HG03135 (cell line): ENCODE measurements around the gene XG.
"Not testable (repeated sequence)": the region's sequence is repeated elsewhere in the genome, so short reads cannot be mapped to it uniquely, and the experiment has no call there.

Experiments used
- ATAC-seq: cut with Tn5 transposase; IDR thresholded peaks from one replicate; pipeline ENCODE4 v1.9.1; 2021; ENCODE audit warnings: mild to moderate bottlenecking, moderate library complexity; ENCODE audit not compliant: unreplicated experiment

XG gene

GRCh38 chrX:2774776-2775175, 22.9 kb downstream of the XG start:
- ATAC-seq = no peak

- ATAC-seq = not testable (repeated sequence)
Measured at GRCh38 chrX:2780472-2781225, 28.8 kb downstream of the XG start.

GRCh38 chrX:2781226-2781571, 29.4 kb downstream of the XG start:
- no peak for ATAC-seq

GRCh38 chrX:2781698-2782097, 29.9 kb downstream of the XG start:
- ATAC-seq = no peak

GRCh38 chrX:2782171-2782570, 30.3 kb downstream of the XG start:
- ATAC-seq = no peak

GRCh38 chrX:2782778-2783177, 30.9 kb downstream of the XG start:
- no peak for ATAC-seq

- ATAC-seq = no peak
Measured at GRCh38 chrX:2784026-2784425, 32.2 kb downstream of the XG start.

GRCh38 chrX:2785538-2785937, 33.7 kb downstream of the XG start:
- no peak for ATAC-seq

GRCh38 chrX:2788980-2789379, 37.1 kb downstream of the XG start:
- no peak for ATAC-seq

GRCh38 chrX:2789569-2789968, 37.7 kb downstream of the XG start:
- no peak for ATAC-seq

- ATAC-seq = no peak
Measured at GRCh38 chrX:2793752-2794151, 41.9 kb downstream of the XG start.

GRCh38 chrX:2794336-2794735, 42.5 kb downstream of the XG start:
- no peak for ATAC-seq

- ATAC-seq = not testable (repeated sequence)
Measured at GRCh38 chrX:2796808-2797207, 45.0 kb downstream of the XG start.

- no peak for ATAC-seq
Measured at GRCh38 chrX:2799369-2799768, 47.5 kb downstream of the XG start.

- ATAC-seq = not testable (repeated sequence)
Measured at GRCh38 chrX:2799980-2800379, 48.1 kb downstream of the XG start.

GRCh38 chrX:2801223-2801622, 49.4 kb downstream of the XG start:
- ATAC-seq = no peak

GRCh38 chrX:2802376-2803090, 50.7 kb downstream of the XG start:
- not testable (repeated sequence) for ATAC-seq

GRCh38 chrX:2803486-2803885, 51.6 kb downstream of the XG start:
- not testable (repeated sequence) for ATAC-seq

- ATAC-seq = not testable (repeated sequence)
Measured at GRCh38 chrX:2804106-2804843, 52.4 kb downstream of the XG start.

GRCh38 chrX:2804858-2805257, 53.0 kb downstream of the XG start:
- ATAC-seq = not testable (repeated sequence)

- no peak for ATAC-seq
Measured at GRCh38 chrX:2811271-2811670, 59.4 kb downstream of the XG start.
